GM12801 (cell line): Measurements from ENCODE around the gene IGSF6.

Experiments
- CTCF ChIP-seq: IDR thresholded peaks from one replicate; pipeline ENCODE4 v1.5.1; 2011; ENCODE audit warnings: control low read depth; ENCODE audit not compliant: insufficient read length; ENCODE audit errors: extremely low read depth

Gene IGSF6

DNA sequence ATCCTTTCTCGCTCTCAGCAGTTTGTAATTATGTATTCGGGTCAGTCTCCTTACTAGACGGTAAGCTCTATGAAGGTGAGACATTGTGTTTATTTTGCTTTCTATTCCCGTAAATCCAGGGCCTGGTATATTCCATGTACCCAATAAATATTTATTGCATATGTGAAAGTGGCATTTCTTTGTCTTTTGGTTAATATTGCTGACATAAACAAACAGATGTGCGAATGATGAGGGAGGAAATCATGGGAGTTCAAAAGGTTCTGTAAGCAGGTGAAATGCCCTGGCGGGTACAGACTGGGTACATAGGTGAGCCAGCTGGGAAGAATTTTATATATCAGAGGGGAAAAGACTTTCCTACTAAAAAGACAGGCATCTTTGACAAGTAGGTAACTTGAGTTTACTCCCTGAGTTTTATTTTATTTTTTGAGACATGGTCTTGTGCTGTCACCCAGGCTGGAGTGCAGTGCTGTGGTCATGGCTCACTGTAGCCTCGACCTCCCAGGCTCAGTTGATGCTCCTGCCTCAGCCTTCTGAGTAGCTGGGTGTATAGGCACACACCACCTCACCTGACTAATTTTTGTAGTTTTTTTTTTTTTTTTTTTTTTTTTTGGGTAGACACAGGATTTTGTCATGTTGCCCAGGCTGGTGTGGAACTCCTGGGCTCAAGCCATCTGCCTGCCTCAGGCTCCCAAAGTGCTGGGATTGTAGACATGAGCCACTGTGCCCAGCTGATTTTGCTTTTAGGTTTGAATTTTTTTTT lies 58.7 kb downstream of the IGSF6 start:
- no peak for TF ChIP-seq CTCF

DNA sequence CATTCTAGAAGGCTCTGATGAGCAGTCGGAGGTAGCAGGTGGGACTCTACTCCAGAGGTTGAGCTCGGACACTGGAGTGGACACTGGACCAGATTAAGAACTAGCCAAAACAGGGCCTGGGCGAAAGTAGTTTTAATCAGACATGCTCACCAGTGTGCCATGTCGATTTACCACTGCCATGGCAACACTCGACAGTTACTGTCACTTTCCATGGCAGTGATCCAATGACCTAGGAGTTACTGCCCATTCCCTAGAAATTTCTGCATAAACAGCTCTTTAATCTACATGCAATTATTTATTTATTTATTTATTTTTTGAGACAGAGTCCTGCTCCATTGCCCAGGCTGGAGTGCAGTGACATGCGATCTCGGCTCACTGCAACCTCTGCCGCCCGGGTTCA lies 60.2 kb downstream of the IGSF6 start:
- no peak for TF ChIP-seq CTCF

DNA sequence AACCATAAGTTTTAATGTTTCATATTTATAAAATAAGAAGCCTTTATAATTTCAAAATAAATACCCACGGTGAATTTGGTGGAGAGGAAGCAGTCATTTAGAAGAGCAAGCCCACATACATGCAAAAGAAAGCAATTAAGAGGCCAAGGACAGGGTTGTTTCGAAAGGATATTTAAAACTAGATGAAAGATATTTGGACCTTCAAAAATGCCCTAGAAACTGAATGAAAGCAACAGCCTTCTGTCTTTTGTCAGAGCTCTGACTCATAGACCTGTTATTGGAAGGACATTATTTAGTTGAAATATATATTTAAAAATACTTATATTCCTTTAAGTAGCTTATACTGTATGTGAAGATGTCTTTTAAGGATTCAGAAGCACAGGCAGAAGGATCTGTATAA lies 61.6 kb downstream of the IGSF6 start:
- no peak for TF ChIP-seq CTCF

- TF ChIP-seq CTCF, result no peak
Observed at GRCh38 chr16:21590287-21590686, 62.1 kb downstream of the IGSF6 start.

- no peak for TF ChIP-seq CTCF
Observed at GRCh38 chr16:21589551-21589950, 62.9 kb downstream of the IGSF6 start.
